ENCODE results near the gene TRIM51. TPM values are rescaled to one million over a fixed set of nuclear protein-coding genes. Genes with fewer than 3 reads are reported as not detected.
"Not testable (repeated sequence)": the region's sequence is repeated elsewhere in the genome, so short reads cannot be mapped to it uniquely, and the experiment has no call there.

Gene TRIM51, protein sequence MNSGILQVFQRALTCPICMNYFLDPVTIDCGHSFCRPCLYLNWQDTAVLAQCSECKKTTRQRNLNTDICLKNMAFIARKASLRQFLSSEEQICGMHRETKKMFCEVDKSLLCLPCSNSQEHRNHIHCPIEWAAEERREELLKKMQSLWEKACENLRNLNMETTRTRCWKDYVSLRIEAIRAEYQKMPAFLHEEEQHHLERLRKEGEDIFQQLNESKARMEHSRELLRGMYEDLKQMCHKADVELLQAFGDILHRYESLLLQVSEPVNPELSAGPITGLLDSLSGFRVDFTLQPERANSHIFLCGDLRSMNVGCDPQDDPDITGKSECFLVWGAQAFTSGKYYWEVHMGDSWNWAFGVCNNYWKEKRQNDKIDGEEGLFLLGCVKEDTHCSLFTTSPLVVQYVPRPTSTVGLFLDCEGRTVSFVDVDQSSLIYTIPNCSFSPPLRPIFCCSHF
- total RNA-seq = not detected

DNA sequence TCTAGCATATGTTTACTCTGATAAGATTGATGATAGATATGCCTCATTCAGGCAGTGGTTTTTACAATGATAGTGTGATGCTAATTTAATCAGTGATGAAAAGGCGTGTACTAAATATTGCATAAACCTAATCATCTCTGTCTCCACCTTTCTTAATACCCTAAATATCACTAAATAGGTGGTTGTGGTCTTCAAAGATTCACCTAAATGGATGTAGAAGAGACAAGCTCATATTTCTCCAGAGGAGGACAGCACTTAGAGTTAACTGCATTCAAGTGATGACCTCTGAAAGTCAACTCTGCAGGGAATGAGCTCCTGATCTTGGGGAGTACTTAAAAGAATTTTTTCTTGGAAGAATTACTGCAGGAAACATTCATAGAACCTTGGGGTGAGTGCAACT, at the start of gene TRIM51:
Gene TRIM51 (plus strand): TSS at position 301 of the 400 bp plus-strand sequence. CDS start 2,132 bp downstream, outside the sequence.
- H3K4me1 ChIP-seq (ENCODE audit: insufficient read depth, low read length); H3K4me3 ChIP-seq (ENCODE audit: low read length); H3K27me3 ChIP-seq (ENCODE audit: insufficient read depth, low read length); H3K9me3 ChIP-seq (ENCODE audit: low read depth, low read length): not testable (repeated sequence)

DNA sequence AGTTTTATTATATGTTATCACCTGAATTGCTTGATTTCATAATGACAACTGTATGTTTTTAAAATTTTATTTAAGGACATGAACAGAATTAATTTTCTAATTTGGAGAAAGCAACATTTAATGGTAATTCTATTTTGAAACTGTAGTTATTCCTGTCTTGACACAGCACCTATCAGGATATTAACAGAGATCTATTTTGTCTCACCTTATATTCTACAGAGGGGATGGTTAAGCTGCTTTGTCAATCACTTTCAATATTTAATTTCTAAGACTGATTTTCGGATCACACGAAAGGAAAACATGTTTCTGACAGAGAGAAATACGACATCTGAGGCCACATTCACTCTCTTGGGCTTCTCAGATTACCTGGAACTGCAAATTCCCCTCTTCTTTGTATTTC, 44.6 kb upstream of the TRIM51 start, which contains the start of gene OR5D16:
Gene OR5D16 (plus strand): TSS at position 301 of the 400 bp plus-strand sequence. CDS start 0 bp downstream, at position 301.
- no peaks in the 10 kb centered on the region for H3K27me3 ChIP-seq (ENCODE audit: insufficient read depth, low read length)
- no peaks in the 10 kb centered on the region for H3K9me3 ChIP-seq (ENCODE audit: low read depth, low read length)
- no peak within 1 kb of the TSS for H3K4me3 ChIP-seq (ENCODE audit: low read length)
- no peaks in the 10 kb centered on the region for H3K4me1 ChIP-seq (ENCODE audit: insufficient read depth, low read length)

DNA sequence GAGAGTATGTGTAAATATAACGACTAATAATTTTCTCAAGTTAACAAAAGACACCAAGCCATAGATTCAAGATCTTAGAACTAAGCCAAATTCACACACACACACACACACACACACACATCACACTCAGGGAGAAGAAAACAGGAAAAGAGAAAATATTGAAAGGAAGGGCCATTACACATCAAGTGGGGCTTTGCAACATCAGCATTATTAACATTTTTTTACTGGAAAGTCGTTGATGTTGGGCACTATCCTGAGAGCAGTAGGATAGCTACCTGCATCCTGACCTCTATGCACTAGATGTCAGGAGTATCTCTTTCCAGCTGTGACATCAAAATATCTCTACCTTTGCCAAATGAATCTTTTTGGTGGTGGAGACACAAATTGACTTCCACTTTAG, 35.6 kb upstream of the TRIM51 start:
- Histone ChIP-seq H3K4me1 (ENCODE audit: insufficient read depth, low read length) (no peaks in the 10 kb centered on the region), H3K27me3 (ENCODE audit: insufficient read depth, low read length) (no peaks in the 10 kb centered on the region), H3K9me3 (ENCODE audit: low read depth, low read length) (peaks cover 20% of the 10 kb centered on the region), H3K4me3 (ENCODE audit: low read length) (no peak overlapping the region)

DNA sequence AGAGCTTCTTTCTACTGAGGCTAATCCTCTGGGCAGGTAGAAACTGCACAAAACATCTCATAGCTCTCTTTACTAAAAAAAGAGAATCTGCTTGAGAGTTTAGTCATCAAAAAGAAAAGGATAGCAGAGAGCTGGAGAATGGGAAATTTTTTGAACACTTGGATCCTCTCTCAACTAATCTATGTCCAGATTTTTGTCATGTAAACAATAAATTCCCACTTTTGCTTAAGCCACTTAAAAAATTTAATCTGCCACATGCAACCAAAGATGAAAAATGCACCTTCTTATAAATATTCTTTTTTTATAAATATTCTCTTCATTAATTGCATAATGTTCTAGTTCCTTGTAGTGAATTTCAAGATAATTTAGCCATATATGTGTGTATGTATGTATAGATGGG, 34.1 kb upstream of the TRIM51 start:
- no peaks in the 10 kb centered on the region for H3K27me3 ChIP-seq (ENCODE audit: insufficient read depth, low read length)
- no peak overlapping the region for H3K4me3 ChIP-seq (ENCODE audit: low read length)
- H3K4me1 ChIP-seq (ENCODE audit: insufficient read depth, low read length) = no peaks in the 10 kb centered on the region
- peaks cover 19% of the 10 kb centered on the region for H3K9me3 ChIP-seq (ENCODE audit: low read depth, low read length)

DNA sequence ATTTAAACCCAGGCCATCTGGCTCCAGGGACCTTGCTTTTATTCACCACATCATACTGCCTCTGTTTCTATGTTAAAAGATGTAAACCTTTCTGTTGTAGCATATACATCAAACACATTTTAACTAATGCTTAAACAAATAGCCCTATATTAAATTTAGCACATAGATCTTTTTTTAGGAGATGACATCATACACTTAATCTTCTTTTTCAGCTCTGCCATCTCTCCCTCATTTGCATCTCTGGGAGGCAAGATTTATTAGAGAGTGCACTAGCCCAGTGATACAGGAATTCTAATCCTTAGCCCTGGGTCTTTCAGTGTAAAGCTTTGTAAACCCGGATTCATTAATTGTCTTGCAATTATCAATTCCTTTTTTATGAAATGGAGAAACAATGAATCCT, 31.0 kb upstream of the TRIM51 start:
- no peaks in the 10 kb centered on the region for H3K9me3 ChIP-seq (ENCODE audit: low read depth, low read length)
- no peak overlapping the region for H3K4me3 ChIP-seq (ENCODE audit: low read length)
- H3K27me3 ChIP-seq (ENCODE audit: insufficient read depth, low read length) = no peaks in the 10 kb centered on the region
- no peaks in the 10 kb centered on the region for H3K4me1 ChIP-seq (ENCODE audit: insufficient read depth, low read length)

DNA sequence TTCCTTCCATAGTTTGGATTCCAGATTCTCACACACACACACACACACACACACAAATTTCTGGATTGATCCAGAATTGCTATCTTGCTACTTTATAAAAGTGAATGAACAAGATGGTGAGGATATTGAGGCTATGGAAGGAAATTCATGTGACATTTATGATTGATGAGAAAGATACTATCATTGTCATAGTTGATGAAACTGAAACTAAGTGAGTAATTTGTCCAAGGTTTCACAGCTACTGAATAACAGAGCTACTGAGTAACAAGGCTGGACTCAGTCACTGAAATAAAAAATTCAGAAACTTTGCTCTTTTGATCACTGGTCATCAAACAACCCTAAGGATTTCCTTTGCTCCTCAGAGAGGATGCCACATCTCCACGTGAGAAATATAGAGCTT, 28.4 kb upstream of the TRIM51 start:
- H3K4me3 ChIP-seq (ENCODE audit: low read length) = no peak overlapping the region
- H3K27me3 ChIP-seq (ENCODE audit: insufficient read depth, low read length) = no peaks in the 10 kb centered on the region
- H3K9me3 ChIP-seq (ENCODE audit: low read depth, low read length) = no peaks in the 10 kb centered on the region
- no peaks in the 10 kb centered on the region for H3K4me1 ChIP-seq (ENCODE audit: insufficient read depth, low read length)

DNA sequence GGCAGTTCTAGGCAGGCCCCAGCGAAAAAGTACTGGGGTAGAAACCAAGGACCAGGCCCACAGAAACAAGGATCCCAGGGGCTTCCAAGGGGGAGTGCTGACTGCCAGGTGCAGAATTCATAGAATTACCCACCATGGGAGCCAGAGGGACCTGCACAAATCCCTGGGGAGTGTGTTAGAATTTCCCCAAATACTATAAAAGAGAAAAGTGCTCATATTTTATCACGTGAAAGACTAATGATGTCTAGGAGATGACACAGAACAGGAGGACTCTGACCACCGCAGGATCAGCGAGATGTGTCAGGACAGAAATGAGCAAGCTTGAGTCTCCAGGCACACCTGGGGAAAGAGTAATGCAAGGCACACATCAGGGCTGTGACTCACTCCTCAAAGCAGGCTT, 15.7 kb upstream of the TRIM51 start:
- not testable (repeated sequence) for H3K4me3 ChIP-seq (ENCODE audit: low read length); H3K9me3 ChIP-seq (ENCODE audit: low read depth, low read length); H3K4me1 ChIP-seq (ENCODE audit: insufficient read depth, low read length); H3K27me3 ChIP-seq (ENCODE audit: insufficient read depth, low read length)

DNA sequence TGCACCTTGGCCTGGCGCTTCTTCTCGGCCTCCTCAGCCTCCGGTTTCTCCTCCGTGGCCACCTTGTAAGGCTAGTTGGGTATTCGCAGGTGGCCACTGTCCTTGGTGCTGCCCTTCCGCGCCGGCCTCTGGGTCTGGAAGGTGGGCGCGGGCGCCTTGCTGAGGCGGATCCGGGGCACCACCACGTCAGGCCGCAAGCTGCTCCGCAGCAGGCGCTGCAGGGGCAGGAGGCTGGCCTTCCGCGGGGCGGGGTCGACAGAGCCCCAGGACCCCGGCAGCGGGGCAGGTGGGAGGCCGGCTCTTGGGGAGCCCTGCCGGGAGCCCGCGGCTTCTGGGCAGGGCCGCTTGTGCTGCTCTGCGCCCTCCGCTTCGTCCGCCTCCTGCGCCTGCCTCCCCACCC, 10.4 kb upstream of the TRIM51 start:
- not testable (repeated sequence) for H3K9me3 ChIP-seq (ENCODE audit: low read depth, low read length); H3K27me3 ChIP-seq (ENCODE audit: insufficient read depth, low read length); H3K4me3 ChIP-seq (ENCODE audit: low read length); H3K4me1 ChIP-seq (ENCODE audit: insufficient read depth, low read length)

DNA sequence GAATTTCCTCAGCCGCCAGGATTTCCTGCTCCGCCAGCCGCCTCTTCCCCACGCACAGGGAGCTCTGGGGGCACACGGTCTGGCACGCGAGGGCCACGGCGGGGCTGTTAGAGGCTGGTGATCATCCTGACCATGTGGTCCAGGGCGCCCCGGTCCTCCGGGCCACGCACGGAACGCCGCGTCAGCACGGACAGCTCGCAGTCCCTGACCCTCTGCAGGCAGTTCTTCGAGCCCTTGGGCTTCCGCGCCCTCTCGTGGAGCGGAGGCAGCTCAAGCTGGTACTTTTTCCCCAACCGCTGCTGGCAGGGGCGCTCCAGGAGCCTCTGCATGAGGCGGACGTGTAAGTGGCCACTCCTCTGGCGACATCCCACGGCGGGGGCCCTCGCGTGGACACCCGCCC, 10.0 kb upstream of the TRIM51 start:
- not testable (repeated sequence) for H3K27me3 ChIP-seq (ENCODE audit: insufficient read depth, low read length); H3K4me3 ChIP-seq (ENCODE audit: low read length); H3K4me1 ChIP-seq (ENCODE audit: insufficient read depth, low read length); H3K9me3 ChIP-seq (ENCODE audit: low read depth, low read length)

DNA sequence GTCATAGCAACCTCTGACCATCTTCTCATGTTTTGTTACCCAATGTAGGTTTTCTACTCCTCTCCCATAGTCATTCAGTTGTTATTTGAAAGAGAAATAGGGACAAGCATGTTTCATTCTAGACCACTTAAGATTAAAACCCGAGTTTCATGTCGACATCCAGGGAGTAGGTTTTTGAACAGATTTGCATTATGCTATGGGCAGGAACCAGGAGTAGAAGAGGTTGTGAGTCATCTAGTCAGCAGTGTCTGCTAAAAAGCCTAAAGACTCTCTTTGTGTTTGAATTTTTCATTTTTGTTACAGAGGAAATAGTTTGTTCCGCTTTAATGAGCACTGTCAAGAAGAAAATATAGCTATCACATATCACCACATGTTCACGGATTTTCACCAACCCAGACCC, 1.9 kb downstream of the TRIM51 start:
- H3K27me3 ChIP-seq (ENCODE audit: insufficient read depth, low read length); H3K4me3 ChIP-seq (ENCODE audit: low read length); H3K9me3 ChIP-seq (ENCODE audit: low read depth, low read length); H3K4me1 ChIP-seq (ENCODE audit: insufficient read depth, low read length): not testable (repeated sequence)

DNA sequence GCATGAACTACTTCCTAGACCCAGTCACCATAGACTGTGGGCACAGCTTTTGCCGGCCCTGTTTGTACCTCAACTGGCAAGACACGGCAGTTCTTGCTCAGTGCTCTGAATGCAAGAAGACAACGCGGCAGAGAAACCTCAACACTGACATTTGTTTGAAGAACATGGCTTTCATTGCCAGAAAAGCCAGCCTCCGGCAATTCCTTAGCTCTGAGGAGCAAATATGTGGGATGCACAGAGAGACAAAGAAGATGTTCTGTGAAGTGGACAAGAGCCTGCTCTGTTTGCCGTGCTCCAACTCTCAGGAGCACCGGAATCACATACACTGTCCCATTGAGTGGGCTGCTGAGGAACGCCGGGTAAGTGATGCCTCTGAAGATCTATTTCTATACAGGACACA, 2.4 kb downstream of the TRIM51 start:
- not testable (repeated sequence) for H3K4me1 ChIP-seq (ENCODE audit: insufficient read depth, low read length); H3K27me3 ChIP-seq (ENCODE audit: insufficient read depth, low read length); H3K4me3 ChIP-seq (ENCODE audit: low read length); H3K9me3 ChIP-seq (ENCODE audit: low read depth, low read length)

DNA sequence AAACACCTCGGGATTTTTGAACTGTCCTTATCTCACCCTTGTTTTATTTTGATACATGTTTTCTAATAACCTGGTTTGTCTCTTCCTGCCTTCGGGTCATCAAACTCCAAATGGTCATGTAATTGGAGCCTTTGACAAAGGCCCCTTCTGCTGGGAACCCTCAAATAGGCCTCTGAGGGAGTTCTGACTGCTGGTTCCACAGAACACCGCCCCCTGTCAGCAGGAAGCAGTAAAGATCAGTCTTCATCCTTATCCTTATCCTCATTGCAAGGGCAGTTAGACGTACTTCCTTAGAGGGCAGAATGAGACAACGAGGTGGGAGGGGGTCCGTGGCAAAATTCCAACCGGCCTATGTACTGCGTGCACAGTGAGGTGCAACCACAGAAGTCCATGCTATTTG, 12.1 kb downstream of the TRIM51 start:
- Histone ChIP-seq H3K9me3 (ENCODE audit: low read depth, low read length) (no peaks in the 10 kb centered on the region), H3K4me1 (ENCODE audit: insufficient read depth, low read length) (no peaks in the 10 kb centered on the region), H3K27me3 (ENCODE audit: insufficient read depth, low read length) (no peaks in the 10 kb centered on the region), H3K4me3 (ENCODE audit: low read length) (no peak overlapping the region)

DNA sequence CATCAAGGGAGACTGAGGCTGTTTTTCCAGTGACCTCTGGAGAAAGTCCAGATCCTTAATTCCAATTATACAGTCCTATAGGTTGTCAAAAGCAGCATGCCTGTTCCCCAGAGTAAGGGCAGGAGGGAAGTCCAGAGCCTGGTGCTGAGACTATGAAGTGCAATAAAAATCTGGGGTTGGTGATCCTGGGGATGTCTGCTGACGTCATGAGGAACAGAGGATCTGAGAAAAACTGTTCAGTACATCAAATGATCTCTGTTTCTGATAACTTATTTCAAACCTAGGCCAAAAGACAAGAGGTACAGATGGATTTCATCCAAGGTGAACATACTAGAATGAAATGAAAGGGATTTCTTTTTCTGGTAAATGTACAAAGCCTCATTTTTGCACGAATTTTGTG, 19.2 kb downstream of the TRIM51 start:
- no peaks in the 10 kb centered on the region for H3K4me1 ChIP-seq (ENCODE audit: insufficient read depth, low read length)

DNA sequence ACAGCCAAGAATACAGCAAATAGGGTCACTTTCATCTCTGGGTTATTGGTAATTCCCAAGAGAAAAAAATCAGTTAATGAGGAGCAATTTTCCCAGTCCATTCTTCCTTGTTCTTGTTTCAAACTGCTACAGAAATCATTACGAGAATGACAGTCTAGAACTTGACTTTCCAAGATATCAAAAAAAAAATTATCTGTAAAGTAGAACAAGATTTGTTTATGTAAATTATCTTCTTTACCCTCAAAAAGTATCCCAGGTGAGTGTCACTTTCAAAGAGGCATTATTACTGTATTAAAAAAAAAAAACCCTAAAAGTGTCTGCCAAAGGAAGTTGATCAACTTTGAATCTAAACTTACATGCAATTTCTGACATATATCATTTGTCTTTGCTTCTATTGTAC, 31.4 kb downstream of the TRIM51 start, which contains the start of gene OR5W2:
Gene OR5W2 (minus strand): TSS at position 101 of the 400 bp plus-strand sequence. CDS start 0 bp downstream, at position 101.
- Histone ChIP-seq H3K27me3 (ENCODE audit: insufficient read depth, low read length) (no peaks in the 10 kb centered on the region), H3K9me3 (ENCODE audit: low read depth, low read length) (peaks cover 5% of the 10 kb centered on the region), H3K4me3 (ENCODE audit: low read length) (no peak within 1 kb of the TSS), H3K4me1 (ENCODE audit: insufficient read depth, low read length) (no peaks in the 10 kb centered on the region)

More for the DNA sequence above, 19.2 kb downstream of the TRIM51 start:
- no peaks in the 10 kb centered on the region for H3K9me3 ChIP-seq (ENCODE audit: low read depth, low read length)
- no peaks in the 10 kb centered on the region for H3K27me3 ChIP-seq (ENCODE audit: insufficient read depth, low read length)
- H3K4me3 ChIP-seq (ENCODE audit: low read length) = no peak overlapping the region

DNA sequence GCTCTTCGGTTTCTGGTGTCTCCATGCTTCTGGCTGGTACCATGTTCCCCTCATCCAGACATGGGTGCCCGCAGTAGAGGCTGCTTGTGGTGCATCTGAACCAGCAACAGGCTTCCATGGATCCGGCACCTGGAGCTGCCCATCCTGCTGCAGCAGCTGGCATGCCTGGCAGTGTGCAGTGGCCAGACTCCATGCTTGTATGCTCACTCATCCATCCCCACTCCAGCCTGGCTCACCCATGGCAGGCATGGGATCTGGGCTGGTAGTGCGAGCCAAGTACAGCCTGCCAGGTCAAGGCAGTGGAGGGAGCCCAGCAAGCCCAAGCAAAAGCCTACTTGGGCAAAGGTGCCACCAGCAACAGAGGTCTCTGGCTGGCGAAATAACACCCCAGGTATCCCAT, 37.4 kb downstream of the TRIM51 start:
- no peaks in the 10 kb centered on the region for H3K9me3 ChIP-seq (ENCODE audit: low read depth, low read length)
- H3K27me3 ChIP-seq (ENCODE audit: insufficient read depth, low read length) = no peaks in the 10 kb centered on the region
- no peaks in the 10 kb centered on the region for H3K4me1 ChIP-seq (ENCODE audit: insufficient read depth, low read length)
- H3K4me3 ChIP-seq (ENCODE audit: low read length) = no peak overlapping the region

DNA sequence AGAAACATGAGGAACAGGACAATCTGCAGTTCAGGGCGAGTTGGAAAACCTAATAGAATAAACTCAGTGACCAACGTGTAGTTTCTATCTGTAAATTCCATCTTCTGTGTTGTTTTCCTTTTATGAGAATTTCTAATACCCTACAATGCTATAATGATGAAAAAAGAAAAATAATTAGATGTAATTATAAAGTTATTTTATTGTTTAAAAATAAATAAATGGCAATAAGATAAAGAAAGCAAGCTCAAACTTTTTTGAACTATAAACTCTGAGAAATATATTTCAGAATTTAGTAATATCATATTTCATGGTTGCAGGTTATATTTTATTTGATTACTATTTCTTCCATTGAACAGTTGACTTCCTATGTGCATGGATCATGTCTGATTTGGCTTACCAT, 53.2 kb downstream of the TRIM51 start, which contains the start of gene OR5I1:
Gene OR5I1 (minus strand): TSS at position 101 of the 400 bp plus-strand sequence. CDS start 0 bp downstream, at position 101.
- no peak within 1 kb of the TSS for H3K4me3 ChIP-seq (ENCODE audit: low read length)
- H3K4me1 ChIP-seq (ENCODE audit: insufficient read depth, low read length) = no peaks in the 10 kb centered on the region
- H3K27me3 ChIP-seq (ENCODE audit: insufficient read depth, low read length) = no peaks in the 10 kb centered on the region
- no peaks in the 10 kb centered on the region for H3K9me3 ChIP-seq (ENCODE audit: low read depth, low read length)
